Dendritic cell treated with granulocyte-macrophage colony-stimulating factor and Interleukin-4, amounts not matched to agents 40 ng/mL and 50 ng/mL, for 4 days (primary cell): ENCODE results near the gene SLC2A9.
A peak's percentile ranks its signal among the peaks of the same experiment; 100 is the strongest.

ENCODE experiments used
- H3K27ac Mint-ChIP-seq: one replicate; pipeline ENCODE4 v1.8.0; 2022; ENCODE audit warnings: mild to moderate bottlenecking, mixed read lengths
- H3K27me3 Mint-ChIP-seq: one replicate; pipeline ENCODE4 v1.8.0; 2022; ENCODE audit warnings: mild to moderate bottlenecking, mixed read lengths
- H3K36me3 Mint-ChIP-seq: one replicate; pipeline ENCODE4 v1.8.0; 2022; ENCODE audit warnings: low read depth, mixed read lengths
- H3K4me1 Mint-ChIP-seq: one replicate; pipeline ENCODE4 v1.8.0; 2022; ENCODE audit warnings: low read depth, mixed read lengths
- H3K4me3 Mint-ChIP-seq: one replicate; pipeline ENCODE4 v1.8.0; 2022; ENCODE audit warnings: mild to moderate bottlenecking, moderate library complexity, mixed read lengths
- H3K9me3 Mint-ChIP-seq: one replicate; pipeline ENCODE4 v1.8.0; 2022; ENCODE audit warnings: mixed read lengths
- intact Hi-C: fragments of 100-400 bp; cut with micrococcal nuclease; formaldehyde crosslinking; loops from one replicate; pipeline ENCODE4 v1.15.0; 2022

The SLC2A9 gene

DNA sequence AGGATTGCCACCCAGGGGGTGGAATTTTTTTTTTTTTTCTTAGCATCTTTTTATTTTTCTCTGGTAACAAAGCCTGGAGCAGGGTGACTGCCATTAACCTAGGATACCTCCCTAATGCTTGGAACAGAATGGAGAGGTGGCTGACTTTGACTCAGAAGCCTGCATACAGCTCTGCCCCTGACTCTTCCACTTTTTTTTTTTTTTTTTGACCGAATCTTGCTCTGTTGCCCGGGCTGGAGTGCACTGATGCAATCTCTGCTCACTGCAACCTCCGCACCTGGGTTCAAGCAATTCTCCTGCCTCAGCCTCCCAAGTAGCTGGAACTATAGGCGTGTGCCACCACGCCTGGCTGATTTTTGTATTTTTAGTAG is 341 bp upstream of the SLC2A9 start:
- Mint-ChIP-seq H3K4me1 (peaks cover 88% of the 10 kb centered on the region), H3K36me3 (peaks cover 21% of the 10 kb centered on the region), H3K4me3 (peak overlapping the region; percentile 75), H3K27ac (peak overlapping the region; percentile 96), H3K9me3 (no peaks in the 10 kb centered on the region), H3K27me3 (no peaks in the 10 kb centered on the region)
- intact Hi-C loops: no loop called here

DNA sequence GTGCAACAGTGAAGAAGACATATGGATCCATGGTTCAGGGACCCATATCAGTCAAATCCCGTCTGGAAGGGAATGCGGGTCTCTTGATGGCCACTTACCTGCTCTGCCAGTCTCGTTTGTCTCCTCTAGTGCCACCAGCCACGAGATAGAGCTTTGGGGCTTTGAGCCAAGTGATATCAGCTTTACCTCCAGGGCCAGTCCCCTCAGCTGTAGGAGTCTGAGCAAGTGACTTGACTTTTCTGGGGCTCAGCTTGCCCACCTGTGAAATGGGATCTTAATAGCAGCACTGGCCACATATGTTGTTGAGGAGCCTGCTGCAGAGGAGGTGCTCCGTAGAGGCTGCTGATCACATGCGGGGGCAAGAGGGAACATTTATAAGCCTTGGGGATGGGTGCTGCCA is 1.2 kb downstream of the SLC2A9 start:
- Mint-ChIP-seq H3K27me3 (no peaks in the 10 kb centered on the region), H3K36me3 (peaks cover 36% of the 10 kb centered on the region), H3K4me3 (peak overlapping the region; percentile 35), H3K4me1 (peaks cover 79% of the 10 kb centered on the region), H3K9me3 (no peaks in the 10 kb centered on the region), H3K27ac (peak overlapping the region; percentile 96)
- intact Hi-C loops: no loop called here

DNA sequence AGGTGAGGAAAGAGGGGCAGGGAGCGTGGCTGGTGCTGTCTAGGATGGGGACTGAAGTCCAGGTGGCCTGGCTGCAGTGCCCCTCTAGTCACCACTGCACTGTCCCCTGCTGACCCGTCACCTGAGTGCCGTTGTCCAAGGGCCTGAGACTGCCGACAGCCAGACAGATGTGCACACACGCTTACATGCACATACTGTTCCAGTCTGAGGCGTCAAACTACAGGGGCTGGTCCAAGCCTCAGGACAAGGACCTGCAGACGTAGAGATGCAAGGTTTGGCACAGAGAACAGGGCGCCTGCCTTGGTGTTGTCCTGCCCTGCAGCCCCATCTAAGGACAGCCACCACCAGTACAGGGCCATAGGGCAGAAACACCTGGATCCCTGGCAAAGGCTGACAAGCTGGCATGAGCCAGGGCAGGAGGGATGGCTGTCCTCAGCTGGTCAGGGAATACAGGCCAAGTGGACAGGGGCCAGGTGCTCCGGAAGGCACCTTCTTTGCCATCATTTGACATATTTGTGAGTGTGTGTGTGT is 1.7 kb downstream of the SLC2A9 start:
- Mint-ChIP-seq H3K27me3 (no peaks in the 10 kb centered on the region), H3K4me3 (peak overlapping the region; percentile 81), H3K4me1 (peaks cover 77% of the 10 kb centered on the region), H3K36me3 (peaks cover 41% of the 10 kb centered on the region), H3K27ac (peak overlapping the region; percentile 96), H3K9me3 (no peaks in the 10 kb centered on the region)
- intact Hi-C loops: loop anchor here (1.0 to 10.0 kb wide), 5 partner anchors 44 to 317 kb away; partner anchors contain the start of gene WDR1

DNA sequence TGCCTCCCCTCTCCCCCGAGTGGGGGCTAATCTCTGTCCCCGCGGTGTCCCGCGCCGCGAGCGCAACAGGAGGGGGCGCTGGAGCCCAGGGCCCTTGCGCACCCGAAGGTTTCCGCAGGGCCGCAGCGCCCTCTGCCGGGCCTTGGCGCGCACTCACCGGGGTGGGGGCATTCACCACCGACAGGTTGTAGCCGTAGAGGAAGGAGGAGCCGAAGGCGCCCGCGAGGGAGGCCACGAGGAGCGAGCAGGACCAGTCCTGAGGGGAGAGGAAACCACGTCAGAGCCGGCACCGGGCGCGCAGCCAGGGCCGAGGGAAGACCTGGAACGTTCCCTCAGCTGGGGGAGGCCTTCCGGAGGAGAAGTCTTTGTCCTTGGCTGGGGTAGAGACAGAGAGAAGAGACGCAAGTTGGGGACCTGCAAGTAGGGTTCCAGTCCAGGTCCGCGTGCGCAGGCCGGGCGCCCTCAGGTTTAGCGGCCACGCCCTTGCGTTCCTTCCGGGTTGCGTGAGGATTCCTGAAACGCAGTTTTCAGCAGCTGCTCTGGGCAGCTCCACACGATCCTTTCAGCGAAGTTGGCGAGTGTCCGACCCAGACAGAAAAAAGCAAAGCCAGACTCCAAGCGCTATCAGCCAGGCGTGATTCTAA is 2.4 kb downstream of the SLC2A9 start:
- no peaks in the 10 kb centered on the region for H3K9me3 Mint-ChIP-seq
- H3K27me3 Mint-ChIP-seq: no peaks in the 10 kb centered on the region
- H3K4me3 Mint-ChIP-seq: peak overlapping the region; percentile 81
- H3K36me3 Mint-ChIP-seq: peaks cover 47% of the 10 kb centered on the region
- peaks cover 77% of the 10 kb centered on the region for H3K4me1 Mint-ChIP-seq
- intact Hi-C loops: loop anchor here (1.0 to 10.0 kb wide), 5 partner anchors 44 to 317 kb away; partner anchors contain the start of gene WDR1
- H3K27ac Mint-ChIP-seq: peak overlapping the region; percentile 96

- H3K27me3 Mint-ChIP-seq: no peaks in the 10 kb centered on the region
- H3K4me1 Mint-ChIP-seq: peaks cover 70% of the 10 kb centered on the region
- no peaks in the 10 kb centered on the region for H3K9me3 Mint-ChIP-seq
- intact Hi-C loops: loop anchor here (5.0 to 10.0 kb wide), 3 partner anchors 92 to 315 kb away; no protein-coding TSS in a partner anchor
- H3K4me3 Mint-ChIP-seq: no peak overlapping the region
- peaks cover 59% of the 10 kb centered on the region for H3K36me3 Mint-ChIP-seq
- peak overlapping the region; percentile 96 for H3K27ac Mint-ChIP-seq
Measured at GRCh38 chr4:10017037-10017893, 4.0 kb downstream of the SLC2A9 start.

DNA sequence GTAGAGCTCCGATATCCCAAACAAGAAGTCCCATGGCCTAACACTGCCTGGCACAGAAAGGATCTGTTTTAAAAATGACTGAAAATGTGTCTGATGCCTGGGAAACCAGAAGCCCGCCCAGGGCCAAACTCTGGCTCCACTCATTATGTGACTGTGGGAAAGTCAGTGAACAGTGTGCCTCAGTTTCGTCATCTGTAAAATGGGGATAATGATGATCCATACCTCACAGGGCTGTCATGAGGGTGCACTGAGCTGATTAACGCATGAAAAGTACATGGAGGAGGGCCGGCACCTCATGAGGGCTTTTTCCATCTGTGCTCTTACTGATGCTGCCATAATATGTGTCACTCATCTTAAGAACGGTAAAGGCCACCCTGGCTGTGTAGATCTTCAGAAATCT is 5.1 kb downstream of the SLC2A9 start:
- Mint-ChIP-seq H3K27ac (no peak overlapping the region), H3K27me3 (no peaks in the 10 kb centered on the region), H3K4me1 (peaks cover 60% of the 10 kb centered on the region), H3K36me3 (peaks cover 67% of the 10 kb centered on the region), H3K4me3 (no peak overlapping the region), H3K9me3 (no peaks in the 10 kb centered on the region)
- intact Hi-C loops: loop anchor here (5.0 to 10.0 kb wide), 3 partner anchors 91 to 314 kb away; no protein-coding TSS in a partner anchor

GRCh38 chr4:10015140-10015753 is 6.0 kb downstream of the SLC2A9 start:
- H3K9me3 Mint-ChIP-seq: no peaks in the 10 kb centered on the region
- H3K27ac Mint-ChIP-seq: no peak overlapping the region
- intact Hi-C loops: loop anchor here (1.0 to 10.0 kb wide), 4 partner anchors 90 to 313 kb away; no protein-coding TSS in a partner anchor
- H3K36me3 Mint-ChIP-seq: peaks cover 75% of the 10 kb centered on the region
- peaks cover 51% of the 10 kb centered on the region for H3K4me1 Mint-ChIP-seq
- no peaks in the 10 kb centered on the region for H3K27me3 Mint-ChIP-seq
- H3K4me3 Mint-ChIP-seq: no peak overlapping the region

DNA sequence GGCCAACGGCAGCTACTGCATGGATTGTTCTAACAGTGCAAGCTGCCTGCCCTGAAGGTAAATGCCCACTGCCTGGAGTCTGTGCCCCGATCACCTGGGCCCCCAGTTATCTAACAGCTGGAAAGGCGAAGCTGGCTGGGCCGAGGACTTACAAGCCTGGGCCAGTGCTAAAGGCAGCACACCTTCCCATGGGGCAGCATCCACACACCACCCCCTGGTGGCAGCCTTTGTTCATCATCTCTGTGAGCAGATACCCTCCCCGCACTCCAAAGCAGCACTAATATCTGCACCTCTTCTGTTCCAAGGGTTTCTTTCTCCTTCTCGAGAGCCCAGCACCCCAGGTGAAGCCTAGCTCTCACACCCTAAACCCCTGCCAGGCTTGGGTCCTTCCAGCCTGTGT is 7.6 kb downstream of the SLC2A9 start:
- Mint-ChIP-seq H3K4me1 (peaks cover 36% of the 10 kb centered on the region), H3K4me3 (no peak overlapping the region), H3K27me3 (no peaks in the 10 kb centered on the region), H3K36me3 (peaks cover 73% of the 10 kb centered on the region), H3K9me3 (no peaks in the 10 kb centered on the region), H3K27ac (peak overlapping the region; percentile 19)
- intact Hi-C loops: loop anchor here (10.0 kb wide), 1 partner anchor 89 kb away; no protein-coding TSS in a partner anchor

DNA sequence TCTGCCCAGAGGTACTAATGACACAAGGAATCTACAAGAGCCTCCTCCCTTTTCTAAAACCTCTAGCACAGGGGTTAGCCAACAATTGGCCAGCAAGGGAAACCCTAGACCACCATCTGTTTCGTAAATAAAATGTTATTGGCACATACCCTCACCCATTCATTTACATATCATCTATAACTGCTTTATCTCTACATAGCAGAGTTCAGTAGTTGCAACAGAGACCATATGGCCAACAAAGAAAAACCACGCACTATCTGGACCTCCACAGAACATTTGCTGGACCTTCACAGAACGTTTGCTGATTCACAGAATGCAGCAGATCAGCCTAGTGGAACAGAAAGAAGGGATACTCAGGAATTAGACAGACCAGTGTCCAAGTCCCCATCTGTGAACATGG is 9.4 kb downstream of the SLC2A9 start:
- H3K9me3 Mint-ChIP-seq: no peaks in the 10 kb centered on the region
- no peak overlapping the region for H3K27ac Mint-ChIP-seq

DNA sequence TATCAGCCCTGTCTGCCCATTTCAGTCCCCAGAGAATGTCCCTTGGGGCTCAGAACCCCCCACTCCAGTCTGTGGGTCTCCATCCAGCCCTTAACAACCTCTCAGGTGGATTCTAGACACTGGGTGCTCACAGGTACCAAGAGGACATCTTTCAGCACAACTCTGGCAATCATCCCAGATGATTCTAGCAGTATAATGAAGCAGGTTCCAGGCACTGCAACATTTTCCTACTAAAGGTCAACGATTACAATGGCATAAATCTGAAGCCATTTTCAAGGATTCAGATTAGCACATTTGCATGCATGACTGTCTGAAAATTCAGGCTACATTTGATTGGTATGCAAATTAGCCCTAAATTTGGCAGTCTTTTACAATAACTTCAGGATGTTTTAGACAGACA is 10.0 kb downstream of the SLC2A9 start:
- H3K4me1 Mint-ChIP-seq: peaks cover 38% of the 10 kb centered on the region
- H3K36me3 Mint-ChIP-seq: peaks cover 51% of the 10 kb centered on the region
- no peak overlapping the region for H3K27ac Mint-ChIP-seq
- no peaks in the 10 kb centered on the region for H3K9me3 Mint-ChIP-seq
- intact Hi-C loops: loop anchor here (10.0 kb wide), 1 partner anchor 86 kb away; no protein-coding TSS in a partner anchor
- no peaks in the 10 kb centered on the region for H3K27me3 Mint-ChIP-seq
- no peak overlapping the region for H3K4me3 Mint-ChIP-seq

More for the DNA sequence above, 9.4 kb downstream of the SLC2A9 start:
- Mint-ChIP-seq H3K4me1 (peaks cover 32% of the 10 kb centered on the region), H3K27me3 (no peaks in the 10 kb centered on the region), H3K4me3 (no peak overlapping the region), H3K36me3 (peaks cover 57% of the 10 kb centered on the region)
- intact Hi-C loops: loop anchor here (10.0 kb wide), 1 partner anchor 87 kb away; no protein-coding TSS in a partner anchor

DNA sequence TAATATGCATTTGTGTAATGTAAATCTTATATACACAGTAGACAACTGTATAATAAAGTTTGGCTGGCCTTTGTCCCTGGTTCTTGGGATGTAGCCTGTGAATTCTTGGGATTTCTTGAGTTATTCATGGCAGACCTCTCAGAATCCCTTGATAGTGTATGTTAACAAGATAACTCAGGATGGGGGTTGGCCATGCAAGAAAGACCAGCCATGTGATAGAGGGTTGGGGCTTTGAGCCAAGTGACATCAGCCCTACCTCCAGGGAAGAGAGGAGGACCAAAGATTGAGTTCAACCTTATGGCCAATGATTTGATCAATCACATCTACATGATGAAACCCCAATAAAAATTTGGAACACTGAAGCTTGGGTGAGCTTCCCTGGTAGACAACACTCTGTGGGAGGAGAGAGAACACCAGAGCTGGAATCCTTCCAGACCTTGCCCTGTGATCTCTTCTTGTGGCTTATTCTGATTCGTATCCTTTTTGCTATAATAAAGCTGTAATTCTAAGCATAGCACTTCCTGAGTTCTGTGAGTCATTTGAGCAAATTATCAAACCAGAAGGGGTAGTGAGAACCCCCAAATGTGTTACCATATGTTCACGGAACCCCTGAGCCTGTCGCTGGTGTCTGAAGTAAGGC is 11.3 kb downstream of the SLC2A9 start:
- Mint-ChIP-seq H3K4me3 (no peak overlapping the region), H3K9me3 (no peaks in the 10 kb centered on the region), H3K36me3 (peaks cover 43% of the 10 kb centered on the region), H3K4me1 (peaks cover 51% of the 10 kb centered on the region), H3K27ac (no peak overlapping the region), H3K27me3 (no peaks in the 10 kb centered on the region)
- intact Hi-C loops: loop anchor here (10.0 kb wide), 1 partner anchor 85 kb away; no protein-coding TSS in a partner anchor

DNA sequence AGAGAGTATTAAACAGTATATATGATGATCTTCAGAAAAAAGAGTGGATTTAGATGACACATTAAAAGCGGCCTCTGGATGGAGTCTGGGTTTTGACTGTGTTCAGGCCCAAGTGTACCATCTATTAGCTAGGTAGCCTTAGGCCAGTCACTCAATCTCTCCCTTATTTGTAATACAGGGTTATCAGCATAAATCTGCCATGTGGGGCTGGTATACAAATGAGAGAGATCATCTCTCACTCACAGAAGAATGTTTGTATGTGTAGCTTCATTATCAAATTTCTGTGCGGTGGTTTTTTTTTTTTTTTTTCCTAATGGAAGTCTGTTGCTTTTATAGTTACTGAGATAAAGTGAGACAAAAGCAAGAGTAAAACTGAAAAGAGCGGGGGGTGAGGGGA is 12.7 kb downstream of the SLC2A9 start:
- intact Hi-C loops: no loop called here

More for the DNA sequence above, 12.7 kb downstream of the SLC2A9 start:
- H3K4me3 Mint-ChIP-seq: no peak overlapping the region
- H3K36me3 Mint-ChIP-seq: peaks cover 45% of the 10 kb centered on the region
- H3K27me3 Mint-ChIP-seq: no peaks in the 10 kb centered on the region
- no peak overlapping the region for H3K27ac Mint-ChIP-seq
- no peaks in the 10 kb centered on the region for H3K9me3 Mint-ChIP-seq
- peaks cover 42% of the 10 kb centered on the region for H3K4me1 Mint-ChIP-seq
